M059J (cell line): Measurements from ENCODE around the gene CEP170. TPM values are rescaled to one million over a fixed set of nuclear protein-coding genes. Genes with fewer than 3 reads are reported as not detected.
"Not testable (repeated sequence)": the region's sequence is repeated elsewhere in the genome, so short reads cannot be mapped to it uniquely, and the experiment has no call there.

Source experiments
- DNase-seq: peaks from one replicate; pipeline ENCODE4 v3.0.0-alpha.2; 2012; ENCODE audit warnings: low read depth
- total RNA-seq: library from RNA; depleted of rRNA; stranded (reverse); fragments of >200 nt; shearing (Covaris generic); gene quantifications from 2 replicates; pipeline ENCODE4 v1.2.3, GENCODE V29; 2014

Gene CEP170
- total RNA-seq, 1 experiment from 2014 or later = 59.6 TPM

DNA sequence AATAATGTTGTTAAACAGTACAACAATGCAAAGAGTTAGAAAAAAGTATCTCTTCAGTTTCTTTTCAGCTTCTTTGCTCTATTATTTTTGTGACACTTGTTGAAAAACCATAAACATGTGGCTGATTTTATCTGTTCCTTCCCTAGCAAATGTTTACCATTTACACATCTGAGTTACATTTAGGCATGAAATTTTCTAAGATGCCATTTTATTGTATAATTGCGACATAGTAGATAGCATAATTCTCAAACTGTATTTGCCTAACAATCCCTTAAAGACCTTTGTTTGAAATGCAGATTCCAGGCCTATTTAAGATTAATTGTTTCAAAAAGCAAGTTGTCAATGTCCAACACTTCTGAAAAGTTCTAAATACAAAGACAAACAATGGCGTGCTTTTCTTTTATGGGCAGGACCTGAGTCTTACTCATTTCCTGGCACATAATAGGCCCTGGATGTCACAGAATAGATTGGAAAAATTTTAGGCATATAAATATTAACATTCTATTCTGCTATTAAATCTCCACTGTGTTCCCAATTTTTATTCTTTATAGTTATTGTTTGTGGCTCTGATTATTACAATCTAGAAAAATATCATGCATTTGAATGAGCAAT, 81.2 kb downstream of the CEP170 start:
- DNase-seq = peak; percentile 1

DNA sequence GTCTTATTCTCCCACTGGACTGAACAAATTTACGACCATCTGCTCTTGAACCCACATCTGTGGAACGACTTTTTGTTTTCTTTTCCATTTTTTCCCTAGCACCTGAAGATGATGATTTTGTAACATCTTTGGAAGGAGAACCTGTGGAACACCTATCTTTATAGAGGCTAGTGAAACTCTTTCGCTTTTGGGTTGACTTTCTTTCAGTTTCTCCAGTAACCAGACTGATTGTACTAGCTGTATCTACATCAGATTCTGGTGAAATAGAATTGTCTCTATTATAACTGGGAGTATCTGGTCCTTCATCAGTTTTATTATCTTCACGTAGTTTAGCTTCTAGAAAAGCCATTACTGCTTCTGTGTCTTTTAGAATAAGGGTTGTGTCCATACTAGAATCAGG, 90.2 kb downstream of the CEP170 start:
- not testable (repeated sequence) for DNase-seq

DNA sequence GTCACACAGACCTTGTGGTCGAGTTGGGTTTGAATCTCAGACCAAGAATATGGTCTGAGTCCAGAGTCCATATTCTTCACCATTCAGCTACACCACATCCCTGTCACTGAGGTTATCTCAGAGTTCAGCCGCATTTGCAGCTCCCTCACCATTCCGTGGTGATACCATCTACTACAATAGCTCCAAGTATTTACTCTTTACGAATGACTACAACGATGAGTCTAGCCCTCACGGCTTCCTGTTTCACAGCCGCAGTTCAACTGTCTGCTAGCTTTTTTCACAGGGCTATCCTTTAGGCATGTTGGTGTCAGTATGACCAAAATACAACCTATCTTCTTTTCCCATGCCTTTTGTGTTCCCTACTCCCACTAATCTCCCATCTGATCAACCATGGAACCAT, 104.2 kb downstream of the CEP170 start:
- not testable (repeated sequence) for DNase-seq

DNA sequence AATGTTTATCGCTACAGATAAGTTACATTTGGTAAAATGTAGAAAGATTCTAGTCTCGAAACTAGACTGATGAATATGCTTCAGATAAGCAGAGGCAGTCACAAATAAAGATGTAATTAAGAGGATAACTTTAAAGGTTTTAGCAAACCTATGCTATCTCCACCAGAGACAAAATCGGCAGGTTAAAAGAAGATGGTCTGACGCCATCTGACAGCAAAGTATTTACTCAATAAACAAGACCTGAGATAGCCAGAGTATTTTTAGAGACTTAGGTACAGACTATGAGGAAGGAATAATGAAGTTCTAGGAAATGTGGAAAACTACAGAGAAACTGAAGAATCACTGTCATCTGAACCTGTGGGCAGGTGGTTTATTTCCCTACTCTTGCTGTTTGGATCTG, 106.0 kb downstream of the CEP170 start:
- DNase-seq = not testable (repeated sequence)

DNA sequence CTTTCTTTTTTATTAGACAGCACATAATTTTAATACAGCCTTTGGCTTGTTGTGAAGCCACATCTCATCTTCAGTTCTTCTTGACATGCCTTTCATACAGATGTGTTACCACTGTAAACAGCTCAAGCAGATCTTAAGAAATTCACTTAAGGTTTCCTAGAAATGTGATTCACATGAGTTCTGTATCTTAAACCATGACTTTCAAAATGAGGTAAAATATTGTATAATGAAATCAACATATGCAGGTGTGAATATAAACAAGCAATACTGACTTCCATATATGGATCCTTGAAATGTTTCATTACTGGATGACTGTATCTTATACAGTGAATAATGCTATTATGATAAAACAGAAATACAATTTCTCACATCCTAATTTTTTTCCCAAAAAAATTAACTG, 107.7 kb downstream of the CEP170 start:
- DNase-seq = not testable (repeated sequence)

DNA sequence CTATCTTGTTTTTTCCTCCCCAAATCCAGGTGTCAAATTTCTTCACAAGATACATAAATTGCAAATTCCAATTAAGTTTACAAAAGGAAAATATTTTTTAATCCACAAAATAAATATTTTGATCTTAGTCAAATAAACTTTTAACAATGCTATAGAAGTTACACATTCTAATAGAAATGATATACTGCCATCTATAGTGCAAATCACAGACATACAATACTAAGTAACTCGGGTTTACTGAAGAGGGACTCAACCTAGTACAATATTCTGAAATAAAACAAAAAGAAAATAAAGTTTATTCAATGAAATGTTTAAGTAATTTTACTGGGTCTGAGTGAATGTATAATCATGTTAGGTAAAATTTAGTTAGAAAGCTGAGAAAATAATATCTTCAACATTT, 114.6 kb downstream of the CEP170 start:
- not testable (repeated sequence) for DNase-seq

DNA sequence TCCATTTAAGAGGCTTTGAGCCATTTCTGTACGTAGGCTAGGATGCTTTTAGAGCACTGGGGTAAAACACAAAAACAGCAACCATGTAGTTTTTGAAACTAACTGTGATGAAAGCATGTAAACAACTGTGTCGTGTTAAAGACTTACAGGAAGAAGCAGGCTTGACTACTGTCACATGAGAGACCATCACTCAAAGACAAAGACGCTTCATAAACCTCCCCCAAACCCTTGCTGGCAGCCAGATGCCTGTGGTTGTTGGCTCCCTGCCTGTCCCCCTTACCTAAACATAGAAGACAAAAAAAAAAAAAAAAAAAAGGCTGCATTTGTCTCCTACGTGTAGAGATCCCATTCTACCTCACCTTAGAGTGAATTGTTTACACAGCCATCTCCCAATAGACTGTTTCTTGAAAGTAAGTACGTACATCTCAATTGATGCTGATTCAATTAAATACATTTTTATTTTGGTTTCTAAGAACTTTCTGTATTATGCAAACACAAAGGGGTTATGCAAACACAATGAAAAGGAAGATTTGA, 132.1 kb downstream of the CEP170 start:
- not testable (repeated sequence) for DNase-seq

DNA sequence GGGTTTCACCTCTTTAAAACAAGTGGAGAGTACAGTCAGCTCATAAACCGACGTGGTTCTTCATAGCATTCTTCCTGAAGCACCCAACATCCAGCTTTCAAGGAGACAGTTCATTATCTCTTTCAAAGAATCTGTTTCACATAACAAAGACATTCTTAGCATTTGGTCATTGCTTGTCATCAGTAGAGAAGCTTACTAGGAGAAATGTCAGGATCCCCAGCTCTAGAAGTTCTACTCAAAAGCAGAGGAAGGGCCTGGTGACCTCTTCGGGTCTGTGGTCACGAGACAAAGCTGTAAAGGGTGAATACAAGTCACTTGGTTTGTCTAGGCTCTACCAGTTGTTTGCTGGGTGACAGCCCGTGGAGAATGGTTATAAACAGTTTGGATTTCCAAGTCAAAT, 133.1 kb downstream of the CEP170 start:
- DNase-seq = not testable (repeated sequence)

DNA sequence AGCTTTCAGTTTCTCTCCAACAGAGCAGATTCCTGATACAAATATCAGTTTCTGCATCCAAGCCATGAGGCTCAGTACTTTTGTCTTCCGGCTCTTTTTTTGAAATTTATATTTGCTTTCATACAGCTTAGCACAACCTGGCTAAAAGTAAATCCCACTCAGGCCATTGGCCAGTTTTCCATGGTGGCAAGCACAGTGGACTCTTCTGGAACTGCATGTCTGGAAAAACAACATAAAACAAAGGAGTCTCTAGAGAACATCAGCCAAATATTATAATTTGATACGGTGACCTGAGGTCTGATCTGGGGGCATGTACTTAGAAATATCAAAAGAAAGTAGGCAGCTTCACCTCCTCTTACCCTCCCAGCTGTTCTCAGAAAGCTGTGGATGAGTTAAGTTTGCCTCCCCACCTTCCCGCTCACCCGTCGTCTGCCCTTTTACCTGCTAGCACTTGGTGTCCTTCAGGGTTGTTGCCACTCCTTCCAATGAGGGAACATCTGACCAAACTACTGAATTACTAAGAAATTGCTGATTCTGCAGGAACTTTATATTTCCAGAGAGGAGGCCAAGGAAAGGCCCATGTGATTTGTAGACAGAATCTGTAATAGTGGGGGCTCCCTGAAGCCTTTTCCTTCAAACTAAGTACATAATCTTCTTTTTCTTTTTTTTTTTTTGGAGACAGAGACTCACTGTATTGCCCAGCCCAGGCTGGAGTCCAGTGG, 136.3 kb downstream of the CEP170 start:
- not testable (repeated sequence) for DNase-seq

DNA sequence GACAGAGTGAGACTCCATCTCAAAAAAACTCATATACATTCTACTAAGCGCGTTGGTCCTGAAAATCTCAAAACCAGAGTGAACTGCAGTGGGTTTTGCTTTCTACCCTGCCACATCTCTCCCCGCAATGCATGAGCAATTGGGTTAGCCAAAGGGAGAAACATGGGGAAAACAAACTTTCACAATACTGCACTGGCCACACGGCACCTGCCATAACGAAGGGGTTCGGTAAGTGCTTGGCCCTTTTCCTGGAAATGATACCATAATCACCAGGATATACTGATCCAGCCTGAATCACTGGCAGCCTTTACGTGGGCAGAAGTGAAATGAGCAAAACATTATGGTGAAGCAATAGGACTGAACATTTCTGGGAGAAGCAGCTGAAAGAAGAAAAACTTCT, 138.9 kb downstream of the CEP170 start:
- not testable (repeated sequence) for DNase-seq

DNA sequence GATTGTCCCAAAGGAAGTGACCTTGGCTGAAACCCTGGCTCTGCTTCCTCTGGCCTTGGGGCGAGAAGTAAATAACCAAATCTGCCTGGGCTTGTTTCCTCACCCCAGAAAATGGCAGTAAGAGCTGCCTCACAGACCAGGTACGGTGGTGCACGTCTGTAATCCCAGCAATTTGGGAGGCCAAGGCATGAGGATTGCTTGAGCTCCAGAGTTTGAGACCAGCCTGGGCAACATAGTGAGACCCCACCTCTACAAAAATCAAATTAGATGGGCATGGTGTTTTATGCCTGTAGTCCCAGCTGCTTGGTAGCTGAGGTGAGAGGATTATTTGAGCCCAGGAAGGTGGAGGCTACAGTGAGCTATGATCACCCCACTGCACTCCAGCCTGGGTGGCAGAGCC, 140.3 kb downstream of the CEP170 start:
- not testable (repeated sequence) for DNase-seq

DNA sequence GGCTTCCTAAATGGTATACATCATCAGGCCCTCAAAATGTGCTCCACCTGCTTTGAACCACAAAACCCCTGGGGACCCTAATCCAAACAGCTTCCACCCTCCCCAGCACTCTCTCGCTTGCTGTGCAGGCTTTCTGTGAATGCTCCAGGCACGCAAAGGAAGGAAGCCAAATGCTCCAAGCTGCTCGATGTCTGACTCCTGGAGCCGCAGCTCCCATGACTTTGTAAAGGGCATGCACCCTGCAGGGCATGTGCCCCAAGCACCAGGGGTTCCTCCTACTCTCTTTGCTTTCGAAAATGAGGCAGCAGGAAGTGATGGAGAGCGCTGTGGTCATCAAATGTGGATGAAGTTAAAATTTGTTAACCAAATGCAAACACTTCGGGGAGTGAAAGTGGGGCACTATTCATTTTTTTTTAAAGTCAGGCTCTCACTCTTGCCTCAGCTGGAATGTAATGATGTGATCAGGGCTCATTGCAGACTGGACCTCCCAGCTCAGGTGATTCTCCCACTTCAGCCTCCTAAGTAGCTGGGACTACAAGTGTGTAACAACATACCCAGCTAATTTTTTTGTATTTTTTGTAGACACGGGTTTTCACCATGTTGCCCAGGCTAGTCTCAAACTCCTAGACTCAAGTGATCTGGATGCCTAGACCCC, 140.9 kb downstream of the CEP170 start:
- peak; percentile 35 for DNase-seq

DNA sequence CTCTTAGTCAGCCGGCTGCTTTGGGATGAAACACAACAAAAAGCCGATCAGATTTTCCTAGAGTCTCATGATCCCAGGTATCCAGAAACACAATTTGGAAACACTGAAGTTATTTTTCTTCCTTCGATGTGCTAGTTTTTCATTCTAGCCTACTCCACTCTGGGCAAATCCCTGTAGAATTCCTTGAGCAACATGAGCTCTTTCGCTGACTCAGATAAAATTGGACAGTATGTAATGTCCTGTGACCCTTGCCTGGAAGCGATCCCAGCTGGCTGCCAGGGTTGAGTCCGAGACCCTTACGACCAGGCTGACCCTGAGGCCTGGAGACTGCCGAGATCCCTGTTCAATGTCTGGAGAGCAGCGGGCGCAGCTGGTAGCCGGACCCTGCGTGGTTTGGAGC, 147.9 kb downstream of the CEP170 start:
- not testable (repeated sequence) for DNase-seq

DNA sequence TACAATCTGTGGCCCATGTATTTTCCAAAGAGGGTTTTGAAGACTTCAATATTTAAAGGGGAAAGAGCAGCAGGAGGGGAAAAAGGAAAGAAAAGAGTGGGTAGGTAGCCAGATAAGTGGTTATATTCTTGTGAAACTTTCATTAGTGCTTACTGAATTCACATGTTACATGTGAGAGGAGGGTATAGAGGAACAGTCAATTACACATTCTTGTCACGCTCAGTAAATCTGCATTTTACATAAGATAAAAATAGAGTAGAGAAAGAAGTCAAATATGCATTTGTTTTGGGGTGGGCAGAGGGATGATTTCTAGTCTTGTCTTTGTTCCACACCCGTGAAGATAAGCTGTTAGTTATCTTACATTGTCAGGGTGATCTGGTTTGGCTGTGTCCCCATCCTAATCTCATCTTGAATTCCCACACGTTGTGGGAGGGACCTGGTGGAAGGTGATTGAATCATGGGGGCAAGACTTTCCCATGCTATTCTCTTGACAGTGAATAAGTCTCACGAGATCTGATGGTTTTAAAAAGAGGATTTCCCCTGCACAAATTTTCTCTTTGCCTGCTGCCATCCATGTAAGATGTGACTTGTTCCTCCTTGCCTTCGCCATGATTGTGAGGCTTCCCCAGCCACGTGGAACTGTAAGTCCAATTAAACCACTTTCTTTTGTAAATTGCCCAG, 149.3 kb downstream of the CEP170 start:
- not testable (repeated sequence) for DNase-seq

DNA sequence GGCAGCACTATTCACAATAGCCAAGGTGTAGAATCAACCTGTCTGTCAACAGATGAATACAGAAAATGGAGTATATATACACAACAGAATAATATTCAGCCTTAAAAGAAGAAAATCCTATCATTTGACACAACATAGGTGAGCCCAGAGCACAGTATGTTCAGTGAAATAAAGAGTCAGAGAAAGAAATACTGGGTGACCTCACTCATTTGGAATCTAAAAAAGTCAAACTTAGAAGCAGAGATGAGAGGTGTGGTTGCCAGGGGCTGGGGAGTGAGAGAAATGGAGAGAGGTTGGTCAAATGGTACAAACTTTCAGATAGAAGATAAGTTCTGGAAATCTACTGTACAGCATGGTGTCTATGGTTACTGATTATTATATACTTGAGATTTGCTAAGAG, 150.0 kb downstream of the CEP170 start:
- peak; percentile 48 for DNase-seq

DNA sequence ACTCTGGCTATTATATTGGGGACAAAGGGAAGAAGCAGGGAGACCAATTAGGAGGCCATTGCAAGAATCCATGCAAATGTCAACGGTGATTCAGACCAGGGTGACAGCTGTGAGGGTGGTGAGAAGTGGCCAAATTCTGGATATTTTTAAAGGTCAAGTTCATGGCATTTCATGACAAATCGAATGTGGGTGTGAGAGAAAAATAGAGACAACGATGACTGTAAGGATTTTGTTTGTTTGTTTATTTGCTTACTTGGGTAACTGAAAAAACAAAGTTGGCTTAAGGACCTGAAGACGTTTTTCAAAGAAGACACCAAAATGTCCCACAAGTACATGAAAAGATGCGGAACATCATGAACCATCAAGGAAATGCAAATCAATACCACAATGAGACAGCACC, 150.6 kb downstream of the CEP170 start:
- DNase-seq = not testable (repeated sequence)

DNA sequence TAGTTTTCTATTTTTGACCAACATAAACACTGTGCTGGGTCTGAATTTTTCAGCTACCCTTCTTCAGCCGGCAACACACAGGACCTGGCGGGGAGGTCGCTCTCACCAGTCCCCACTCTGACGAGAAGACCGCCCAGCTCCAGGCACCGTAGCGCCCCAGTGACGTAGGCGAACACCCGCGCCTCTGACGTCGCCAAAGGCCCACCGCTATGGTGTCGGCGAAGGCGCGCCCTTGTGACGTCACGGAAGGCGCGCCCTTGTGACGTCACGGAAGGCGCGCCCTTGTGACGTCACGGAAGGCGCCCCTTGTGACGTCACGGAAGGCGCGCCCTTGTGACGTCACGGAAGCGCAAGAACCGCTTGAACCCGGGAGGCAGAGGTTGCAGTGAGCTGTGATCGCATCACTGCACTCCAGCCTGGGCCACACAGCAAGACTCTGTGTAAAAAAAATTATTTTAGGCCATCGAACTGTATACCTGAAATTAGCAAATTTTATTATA, 153.5 kb downstream of the CEP170 start:
- not testable (repeated sequence) for DNase-seq

DNA sequence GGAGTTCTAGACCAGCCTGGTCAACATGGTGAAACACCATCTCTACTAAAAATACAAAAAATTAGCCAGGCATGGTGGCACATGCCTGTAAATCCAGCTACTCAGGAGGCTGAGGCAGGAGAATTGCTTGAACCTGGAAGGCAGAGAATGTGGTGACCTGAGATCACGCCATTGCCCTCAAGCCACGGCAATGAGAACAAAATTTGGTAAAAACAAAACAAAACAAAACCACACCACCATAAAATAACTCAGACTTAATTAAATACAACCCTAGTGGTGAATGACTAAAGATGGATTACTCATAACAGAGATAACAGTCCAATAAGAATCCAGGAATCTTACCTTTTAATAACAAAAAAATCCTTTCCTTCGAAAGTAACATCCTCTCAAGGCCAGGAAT, 167.7 kb downstream of the CEP170 start:
- peak; percentile 73 for DNase-seq
